Measurements from ENCODE around the gene ZNF236.
"Not testable (repeated sequence)": the region's sequence is repeated elsewhere in the genome, so short reads cannot be mapped to it uniquely, and the experiment has no call there.

ZNF236 gene

DNA sequence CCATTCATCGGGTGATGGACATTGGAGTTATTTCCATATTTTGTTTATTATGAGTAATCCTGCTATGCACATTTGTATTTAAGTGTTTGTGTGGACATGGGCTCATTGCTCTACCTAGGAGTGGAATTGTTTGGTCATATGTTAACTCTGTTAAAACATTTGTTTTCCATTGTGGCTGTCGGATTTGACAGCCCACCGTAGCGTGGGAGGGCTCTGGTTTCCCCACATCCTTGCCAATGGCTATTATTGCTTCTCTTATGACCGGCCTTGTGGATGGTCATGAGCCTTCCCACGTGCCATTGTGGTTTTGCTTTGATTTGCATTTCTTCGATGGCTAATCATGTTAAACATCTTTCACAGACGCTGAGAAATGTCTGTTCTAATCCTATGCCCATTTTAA lies 92.0 kb downstream of the ZNF236 start:
- DNase-seq, result no peak

DNA sequence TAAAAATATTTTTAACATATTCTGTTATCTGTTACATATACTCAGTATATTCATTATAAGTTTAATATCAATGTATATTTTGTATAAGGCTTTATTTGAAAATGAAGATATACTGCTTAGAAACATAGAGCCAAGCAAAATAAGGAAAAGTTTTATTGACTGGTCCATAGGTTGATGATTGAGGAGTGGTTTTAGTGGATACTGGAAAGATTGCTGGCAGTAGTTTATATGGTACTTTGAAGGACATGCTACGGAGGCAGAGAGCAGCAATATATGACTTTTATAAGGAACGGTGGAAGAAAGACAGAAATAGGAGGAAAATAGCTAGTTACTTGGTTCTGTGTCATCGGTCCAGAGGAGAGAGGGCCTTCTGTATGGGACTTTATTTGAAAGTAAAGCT lies 92.4 kb downstream of the ZNF236 start:
- no peak for DNase-seq

GRCh38 chr18:76915456-76915855 lies 93.1 kb downstream of the ZNF236 start:
- DNase-seq, result no peak

- DNase-seq, result no peak
Observed at GRCh38 chr18:76920974-76921373, 98.6 kb downstream of the ZNF236 start.

DNA sequence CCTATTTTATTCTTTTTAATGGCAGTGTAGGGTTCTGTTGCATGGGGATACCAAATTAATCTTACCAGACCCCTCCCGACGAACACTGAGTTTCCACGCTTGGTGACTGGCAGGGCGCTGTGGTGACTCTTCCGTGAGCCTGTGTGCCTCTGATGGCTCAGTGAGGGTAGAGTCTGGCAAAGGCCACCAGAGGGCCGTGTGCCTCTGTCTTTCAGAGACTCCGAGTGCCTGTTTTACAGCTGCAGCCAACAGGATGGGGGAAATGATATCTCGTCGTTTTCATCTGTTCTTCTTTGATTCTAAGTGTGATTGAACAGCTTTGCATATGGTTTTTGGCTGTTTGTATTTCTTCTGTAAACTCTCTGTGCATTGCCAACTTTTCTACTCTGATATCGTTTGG lies 99.8 kb downstream of the ZNF236 start:
- DNase-seq, result no peak

- DNase-seq, result no peak
Observed at GRCh38 chr18:76923485-76924085, 101.2 kb downstream of the ZNF236 start.

DNA sequence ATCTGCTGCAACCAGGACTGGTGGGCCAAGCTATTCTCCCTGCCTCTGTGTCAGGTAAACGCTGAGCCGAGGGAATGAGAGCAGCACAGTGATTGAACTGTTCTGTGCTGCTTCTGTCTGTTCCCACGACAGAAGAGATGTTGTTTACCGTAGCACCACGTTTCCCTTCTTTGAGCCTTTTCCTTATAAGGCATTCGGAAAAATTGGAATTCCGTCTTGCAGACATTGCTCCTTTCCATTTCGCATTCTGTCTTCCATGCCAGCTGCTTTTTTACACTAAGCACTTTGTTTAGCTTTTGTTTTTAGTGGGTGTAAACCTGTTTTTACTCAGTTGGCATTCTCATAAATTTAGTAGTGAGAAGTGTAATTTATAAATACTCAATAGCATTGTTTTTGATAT lies 103.1 kb downstream of the ZNF236 start:
- DNase-seq, result no peak

GRCh38 chr18:76927223-76927725 lies 104.9 kb downstream of the ZNF236 start:
- DNase-seq, result no peak

DNA sequence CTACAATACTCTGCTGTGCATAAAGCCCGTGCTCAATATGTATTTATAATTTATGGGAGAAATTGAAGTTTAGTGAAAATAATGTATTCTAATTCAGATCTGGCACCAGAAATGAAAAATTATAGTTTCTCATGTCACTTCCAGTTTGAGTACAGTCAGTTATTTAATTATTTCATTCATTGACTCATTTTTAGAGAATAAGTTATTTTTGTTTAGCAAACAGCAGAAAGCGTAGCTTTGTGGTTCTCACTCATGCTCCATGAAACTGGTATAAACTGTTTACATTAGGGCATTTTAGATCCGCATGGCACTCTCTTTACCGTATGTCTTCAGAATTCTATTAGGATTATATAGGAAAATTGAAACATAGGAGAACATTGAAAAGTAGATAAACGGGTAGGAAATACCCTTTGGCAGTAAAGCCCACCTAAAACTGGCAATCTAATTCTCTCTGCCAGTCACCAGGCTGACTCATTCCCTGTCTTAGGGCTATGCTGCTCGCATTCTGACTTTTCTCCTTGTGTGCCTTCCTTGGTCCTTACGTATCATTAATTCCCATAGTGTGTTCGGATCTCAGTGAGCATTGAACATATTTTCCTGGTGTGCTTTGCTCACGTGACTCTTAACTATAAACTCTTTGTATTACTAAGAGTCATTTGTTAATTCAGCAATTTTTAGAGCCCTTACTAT lies 106.0 kb downstream of the ZNF236 start:
- no peak for DNase-seq

GRCh38 chr18:76931171-76931570 lies 108.8 kb downstream of the ZNF236 start:
- no peak for DNase-seq

- DNase-seq, result no peak
Observed at GRCh38 chr18:76932026-76932819, 109.9 kb downstream of the ZNF236 start.

DNA sequence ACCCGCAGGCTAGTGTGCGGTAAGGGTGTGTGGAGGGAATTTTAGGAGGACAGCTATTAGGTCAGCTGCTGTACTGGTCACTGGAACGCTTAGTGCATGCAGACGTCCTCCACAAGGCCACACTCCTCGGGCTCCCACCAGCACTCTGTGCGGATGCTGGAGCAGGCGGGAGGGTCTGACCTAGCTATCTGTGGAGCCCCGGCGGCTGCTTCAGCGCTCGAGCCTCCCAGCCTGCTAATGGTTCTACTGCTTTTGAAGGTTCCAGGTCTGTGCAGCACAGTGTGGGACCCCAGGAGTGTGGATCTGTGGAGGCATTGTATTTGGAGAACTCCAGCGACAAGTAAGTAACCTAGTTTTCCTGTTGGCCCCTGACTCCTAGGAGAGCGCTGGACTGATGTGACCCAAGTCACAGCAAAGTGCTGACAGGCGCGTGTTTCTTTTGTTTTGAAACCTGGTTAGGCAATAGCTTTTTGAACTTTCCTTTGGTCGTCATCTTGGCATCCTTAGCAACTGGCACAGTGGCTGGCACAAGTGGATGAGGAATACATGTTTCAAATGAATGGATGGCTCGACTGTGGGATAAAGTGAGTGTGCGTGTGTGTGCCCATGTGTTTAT lies 113.5 kb downstream of the ZNF236 start:
- no peak for DNase-seq

- no peak for DNase-seq
Observed at GRCh38 chr18:76936877-76937276, 114.5 kb downstream of the ZNF236 start.

DNA sequence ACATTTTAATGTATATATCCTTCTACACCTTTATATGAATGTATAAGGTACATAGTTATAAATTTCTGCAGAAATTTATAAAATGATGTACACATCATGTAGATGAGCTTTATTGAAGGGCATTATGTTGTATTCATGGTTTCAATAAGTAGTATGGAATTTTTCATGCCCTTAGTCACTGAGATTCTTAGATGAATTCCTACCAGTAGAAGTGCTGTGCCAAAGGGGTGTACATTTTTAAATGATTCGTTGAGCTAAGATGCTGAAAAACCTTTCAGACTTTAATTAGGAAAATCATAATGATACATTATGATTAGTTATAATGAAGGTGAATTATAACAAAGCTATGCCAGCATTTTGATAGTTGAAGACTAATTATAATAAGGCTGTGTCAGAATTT lies 115.2 kb downstream of the ZNF236 start:
- no peak for DNase-seq

- no peak for DNase-seq
Observed at GRCh38 chr18:76938619-76939018, 116.3 kb downstream of the ZNF236 start.

DNA sequence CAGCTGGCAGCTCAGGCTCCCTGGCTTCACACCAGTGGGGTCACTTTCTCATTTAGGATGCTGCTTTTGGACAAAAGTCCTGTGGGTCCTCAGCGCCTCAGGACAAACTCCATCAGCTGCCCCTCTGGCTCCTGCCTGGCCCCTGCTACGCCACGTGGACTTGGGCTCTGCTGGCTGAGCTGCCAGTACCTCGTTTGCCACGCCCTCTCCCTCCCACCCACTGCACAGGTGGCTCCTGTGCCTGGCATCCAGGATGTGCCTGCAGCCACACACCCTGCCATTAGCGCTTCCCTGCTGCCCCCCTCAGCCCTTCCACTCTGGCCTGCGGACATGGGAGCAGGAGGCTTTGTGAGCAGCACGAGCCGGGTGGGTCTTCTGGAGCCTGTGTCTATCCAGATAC lies 118.9 kb downstream of the ZNF236 start:
- no peak for DNase-seq

DNA sequence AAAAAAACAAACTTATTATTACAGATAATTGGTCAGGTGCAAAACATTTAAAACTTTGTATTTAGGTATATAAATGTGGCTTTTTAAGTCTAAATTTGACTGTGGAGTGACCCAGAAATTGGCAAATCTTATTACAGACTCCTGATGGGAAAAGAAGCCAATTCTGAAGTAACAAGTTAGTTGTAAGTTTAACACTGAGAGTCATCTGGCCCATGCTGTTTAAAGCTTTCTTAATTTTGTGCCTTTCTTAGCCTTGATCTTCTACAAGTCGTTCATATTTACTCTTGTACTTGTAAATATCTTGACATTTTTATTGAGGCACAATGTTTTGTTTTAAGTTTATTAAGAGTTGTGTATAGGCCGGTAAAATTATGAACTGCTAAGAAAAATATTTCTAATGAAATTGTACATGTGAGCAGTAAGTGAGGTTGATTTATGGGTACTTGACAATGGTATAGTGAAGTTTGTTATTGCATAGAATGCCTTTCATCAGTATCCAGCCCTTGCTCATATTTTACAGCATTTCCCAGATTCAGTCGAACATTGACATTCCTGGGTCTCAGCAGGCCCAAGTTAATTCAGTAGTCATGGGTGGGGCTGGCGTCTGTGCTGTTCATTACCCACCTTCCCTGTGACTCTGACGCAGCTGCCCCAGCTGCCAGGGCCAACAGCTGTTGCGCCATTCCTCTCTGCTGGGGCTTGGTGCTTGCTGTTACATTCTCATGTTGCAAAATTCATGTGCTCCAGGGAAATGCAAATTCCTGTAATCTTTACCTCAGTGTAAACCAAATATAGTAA lies 121.4 kb downstream of the ZNF236 start:
- no peak for DNase-seq

DNA sequence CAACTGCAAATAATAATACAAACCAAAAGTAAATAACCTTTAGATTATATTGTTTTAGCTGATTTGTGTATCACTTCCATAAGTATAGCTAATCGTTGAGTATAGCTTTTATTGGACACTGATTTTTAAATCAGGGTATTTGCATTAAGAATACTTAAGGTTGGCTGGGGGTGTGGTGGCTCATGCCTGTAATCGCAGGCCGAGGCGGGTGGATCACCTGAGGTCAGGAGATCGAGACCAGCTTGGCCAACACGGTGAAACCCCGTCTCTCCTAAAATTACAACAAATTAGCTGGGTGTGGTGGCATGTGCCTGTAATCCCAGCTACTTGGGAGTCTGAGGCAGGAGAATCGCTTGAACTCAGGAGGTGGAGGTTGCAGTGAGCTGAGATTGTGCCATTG lies 122.0 kb downstream of the ZNF236 start:
- not testable (repeated sequence) for DNase-seq

- no peak for DNase-seq
Observed at GRCh38 chr18:76948345-76948744, 126.0 kb downstream of the ZNF236 start.

DNA sequence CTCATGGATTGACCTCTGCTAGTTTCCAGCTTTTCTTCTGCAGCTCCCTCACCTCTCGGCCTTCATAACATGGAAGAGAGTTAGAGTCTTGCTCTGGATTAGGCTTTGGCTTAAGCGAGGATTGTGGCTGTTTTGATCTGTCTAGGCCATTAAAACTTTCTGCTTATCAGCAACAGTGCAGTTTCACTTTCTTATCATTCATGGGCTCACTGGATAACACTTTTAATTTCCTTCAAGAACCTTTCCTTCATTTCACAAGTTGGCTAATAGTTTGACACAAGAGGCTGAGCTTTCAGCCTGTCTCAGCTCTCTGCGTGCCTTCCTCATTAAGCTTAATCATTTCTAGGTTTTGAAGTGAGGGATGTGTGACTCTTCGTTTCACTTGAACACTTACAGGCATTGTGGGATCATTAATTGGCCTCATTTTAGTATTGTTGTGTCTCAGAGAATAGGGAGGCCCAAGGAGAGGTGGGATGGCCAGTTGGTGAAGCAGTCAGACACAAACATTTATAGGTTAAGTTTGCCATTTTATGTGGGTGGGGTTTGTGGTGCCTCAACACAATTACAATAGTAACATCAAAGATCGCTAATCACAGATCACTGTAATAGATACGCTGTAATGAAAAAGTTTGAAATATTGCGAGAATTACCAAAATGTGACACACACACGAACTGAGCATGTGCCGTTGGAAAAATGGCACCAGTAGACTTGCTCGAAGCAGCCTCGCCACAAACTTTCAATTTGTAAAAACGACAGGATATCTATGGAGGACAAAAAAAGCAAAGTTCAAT lies 129.3 kb downstream of the ZNF236 start:
- DNase-seq, result no peak

GRCh38 chr18:76952747-76953146 lies 130.4 kb downstream of the ZNF236 start:
- no peak for DNase-seq

DNA sequence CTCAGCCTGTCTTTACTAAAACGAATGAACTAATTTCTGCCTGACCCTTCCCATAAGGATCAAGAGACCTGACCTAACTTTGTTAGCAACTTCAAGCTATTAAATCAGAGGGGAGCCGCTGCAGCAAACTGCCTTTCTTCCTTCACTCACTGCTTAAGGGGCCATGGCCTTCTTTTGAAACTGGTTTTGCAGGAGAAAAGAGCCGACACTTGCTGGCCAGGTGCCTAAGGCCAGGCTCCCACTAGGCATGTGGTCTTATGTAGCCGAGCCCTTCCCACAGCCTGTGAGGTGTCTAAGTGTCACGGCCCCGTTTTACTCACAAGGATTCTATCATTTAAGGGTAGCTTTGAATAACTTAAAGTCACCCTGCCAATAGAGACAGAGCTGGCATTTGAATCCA lies 130.8 kb downstream of the ZNF236 start:
- no peak for DNase-seq

Measured in amniotic stem cell (primary cell).